Astrocyte (in vitro differentiated cells and primary cell): ENCODE measurements around the gene SET.
"Not testable (repeated sequence)": the region's sequence is repeated elsewhere in the genome, so short reads cannot be mapped to it uniquely, and the experiment has no call there.

Experiments used
- EZH2 ChIP-seq: IDR thresholded peaks from 2 replicates; pipeline ENCODE4 v1.6.1; 2012; ENCODE audit warnings: mild to moderate bottlenecking, low read length, inconsistent platforms; ENCODE audit not compliant: insufficient read depth
- TF ChIP-seq, protein P1 (sequence below): IDR thresholded peaks from 2 replicates; pipeline ENCODE4 v1.5.1; 2011; ENCODE audit warnings: low read depth, mild to moderate bottlenecking, inconsistent platforms, low read length, moderate library complexity; ENCODE audit not compliant: insufficient read depth

DNA sequence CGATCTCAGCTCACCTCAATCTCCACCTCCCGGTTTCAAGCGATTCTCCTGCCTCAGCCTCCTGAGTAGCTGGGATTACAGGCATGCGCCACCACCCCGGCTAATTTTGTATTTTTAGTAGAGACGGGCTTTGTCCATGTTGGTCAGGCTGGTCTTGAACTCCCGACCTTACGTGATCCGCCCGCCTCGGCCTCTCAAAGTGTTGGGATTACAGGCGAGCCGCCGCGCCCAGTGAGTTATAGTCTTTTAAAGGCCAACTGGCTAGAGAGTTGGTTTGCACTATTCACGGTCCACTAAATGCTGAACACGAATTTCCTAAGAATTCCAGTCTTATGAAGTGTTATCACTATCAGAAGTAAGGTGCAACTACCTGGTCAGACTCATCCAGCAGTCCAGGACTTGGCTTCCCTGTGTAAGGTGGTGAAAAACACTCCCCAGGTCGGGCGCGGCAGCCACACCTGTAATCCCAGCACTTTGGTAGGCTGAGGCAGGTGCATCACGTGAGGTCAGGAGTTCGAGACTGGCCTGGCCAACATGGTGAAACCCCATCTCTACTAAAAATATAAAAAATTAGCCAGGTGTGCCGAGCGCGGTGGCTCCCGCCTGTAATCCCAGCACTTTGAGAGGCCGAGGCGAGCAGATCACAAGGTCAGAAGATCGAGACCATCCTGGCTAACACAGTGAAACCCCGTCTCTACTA lies 10.2 kb downstream of the SET start:
- TF ChIP-seq, protein P1, sequence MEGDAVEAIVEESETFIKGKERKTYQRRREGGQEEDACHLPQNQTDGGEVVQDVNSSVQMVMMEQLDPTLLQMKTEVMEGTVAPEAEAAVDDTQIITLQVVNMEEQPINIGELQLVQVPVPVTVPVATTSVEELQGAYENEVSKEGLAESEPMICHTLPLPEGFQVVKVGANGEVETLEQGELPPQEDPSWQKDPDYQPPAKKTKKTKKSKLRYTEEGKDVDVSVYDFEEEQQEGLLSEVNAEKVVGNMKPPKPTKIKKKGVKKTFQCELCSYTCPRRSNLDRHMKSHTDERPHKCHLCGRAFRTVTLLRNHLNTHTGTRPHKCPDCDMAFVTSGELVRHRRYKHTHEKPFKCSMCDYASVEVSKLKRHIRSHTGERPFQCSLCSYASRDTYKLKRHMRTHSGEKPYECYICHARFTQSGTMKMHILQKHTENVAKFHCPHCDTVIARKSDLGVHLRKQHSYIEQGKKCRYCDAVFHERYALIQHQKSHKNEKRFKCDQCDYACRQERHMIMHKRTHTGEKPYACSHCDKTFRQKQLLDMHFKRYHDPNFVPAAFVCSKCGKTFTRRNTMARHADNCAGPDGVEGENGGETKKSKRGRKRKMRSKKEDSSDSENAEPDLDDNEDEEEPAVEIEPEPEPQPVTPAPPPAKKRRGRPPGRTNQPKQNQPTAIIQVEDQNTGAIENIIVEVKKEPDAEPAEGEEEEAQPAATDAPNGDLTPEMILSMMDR = not testable (repeated sequence)
- not testable (repeated sequence) for TF ChIP-seq EZH2
